Peyer's patch (tissue), 4 donors: ENCODE measurements around the gene PARD3B.

ENCODE experiments used
- POLR2A ChIP-seq, 2 donors: fragments of 450-650 bp; IDR thresholded peaks; one replicate each; pipeline ENCODE4 v1.5.1; 2017; ENCODE audit warnings: antibody characterized with exemption in 2 of 2, mild to moderate bottlenecking in 2 of 2, moderate library complexity in 2 of 2
- TF ChIP-seq, protein P1 (sequence below), 6 experiments: fragments of 450-650 bp in 4 of 6; fragments of 200-600 bp in 2 of 6; sonication (generic) in 1 of 6; IDR thresholded peaks; one replicate each; pipeline ENCODE4 v1.5.1; 2017 to 2019; ENCODE audit warnings: antibody characterized with exemption in 6 of 6, mild to moderate bottlenecking in 3 of 6, moderate library complexity in 1 of 6

DNA sequence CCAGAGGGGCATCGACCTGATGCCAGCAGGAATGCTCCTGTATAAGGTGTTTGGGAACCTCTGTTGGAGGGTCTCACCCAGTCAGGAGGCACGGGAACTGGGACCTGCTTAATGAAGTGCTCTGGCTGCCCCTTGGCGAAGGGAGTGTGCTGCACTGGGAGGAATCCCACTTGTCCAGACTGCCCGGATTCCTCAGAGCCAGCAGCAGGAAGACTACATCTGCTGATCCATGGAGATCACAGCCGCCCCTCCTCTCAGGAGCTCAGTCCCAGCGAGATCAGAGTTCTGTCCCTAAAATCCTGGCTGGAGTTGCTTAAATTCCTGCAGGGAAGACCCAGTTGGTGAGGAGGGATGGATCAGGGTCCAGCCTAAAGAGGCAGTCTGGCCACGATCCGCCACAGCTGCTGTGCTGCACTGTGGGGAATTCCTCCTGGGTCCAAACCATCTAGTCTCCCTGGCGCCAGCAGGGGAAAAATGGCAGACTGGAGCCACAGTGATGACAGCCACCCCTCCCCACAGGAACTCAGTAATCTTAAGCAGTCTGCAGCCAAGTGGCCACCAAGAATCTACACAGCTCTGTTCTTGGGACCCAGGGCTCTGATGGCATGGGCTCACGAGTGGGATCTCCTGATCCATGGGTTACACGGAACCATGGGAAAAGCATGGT, 1060.5 kb downstream of the PARD3B start:
- TF ChIP-seq, protein P1, sequence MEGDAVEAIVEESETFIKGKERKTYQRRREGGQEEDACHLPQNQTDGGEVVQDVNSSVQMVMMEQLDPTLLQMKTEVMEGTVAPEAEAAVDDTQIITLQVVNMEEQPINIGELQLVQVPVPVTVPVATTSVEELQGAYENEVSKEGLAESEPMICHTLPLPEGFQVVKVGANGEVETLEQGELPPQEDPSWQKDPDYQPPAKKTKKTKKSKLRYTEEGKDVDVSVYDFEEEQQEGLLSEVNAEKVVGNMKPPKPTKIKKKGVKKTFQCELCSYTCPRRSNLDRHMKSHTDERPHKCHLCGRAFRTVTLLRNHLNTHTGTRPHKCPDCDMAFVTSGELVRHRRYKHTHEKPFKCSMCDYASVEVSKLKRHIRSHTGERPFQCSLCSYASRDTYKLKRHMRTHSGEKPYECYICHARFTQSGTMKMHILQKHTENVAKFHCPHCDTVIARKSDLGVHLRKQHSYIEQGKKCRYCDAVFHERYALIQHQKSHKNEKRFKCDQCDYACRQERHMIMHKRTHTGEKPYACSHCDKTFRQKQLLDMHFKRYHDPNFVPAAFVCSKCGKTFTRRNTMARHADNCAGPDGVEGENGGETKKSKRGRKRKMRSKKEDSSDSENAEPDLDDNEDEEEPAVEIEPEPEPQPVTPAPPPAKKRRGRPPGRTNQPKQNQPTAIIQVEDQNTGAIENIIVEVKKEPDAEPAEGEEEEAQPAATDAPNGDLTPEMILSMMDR (IDR thresholded peaks at IDR 0.05) = no peak
- TF ChIP-seq POLR2A (IDR thresholded peaks at IDR 0.05) = no peak
